ENCODE results near the gene TAF1L.
A peak's percentile ranks its signal among the peaks of the same experiment; 100 is the strongest.

Gene TAF1L

DNA sequence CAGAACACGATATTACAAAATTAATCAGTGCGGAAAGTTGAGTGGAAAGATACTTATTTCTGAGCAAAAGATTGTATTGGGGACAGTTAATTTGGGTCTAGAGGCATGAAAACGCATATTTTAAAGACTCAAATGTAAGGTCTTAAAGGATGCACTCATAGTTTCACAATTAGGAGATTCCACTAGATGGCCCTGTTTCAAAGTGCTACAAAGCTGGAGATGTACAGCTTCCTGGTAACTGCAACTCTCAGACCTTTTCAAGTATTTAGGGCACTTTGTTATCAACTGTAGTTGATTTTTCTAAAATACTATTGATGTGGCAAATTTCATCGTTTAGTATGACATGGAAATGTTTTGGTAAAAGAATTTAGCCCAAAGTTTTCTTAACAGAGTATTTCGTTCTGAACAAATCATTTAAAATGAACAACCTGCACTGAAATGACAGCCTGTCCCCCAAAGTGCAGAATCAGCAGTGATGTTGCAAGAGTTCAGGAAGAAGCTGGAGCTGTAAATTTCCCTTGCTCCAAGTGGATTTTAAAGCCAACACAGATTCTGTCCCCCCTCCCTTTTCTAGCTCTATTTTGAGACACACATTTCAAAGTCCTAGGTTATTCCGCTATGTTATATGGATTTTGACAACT, 46.3 kb downstream of the TAF1L start:
- H3K27me3 Mint-ChIP-seq (ENCODE audit: low read depth, poor library complexity) = peaks cover 20% of the 10 kb centered on the region
- no peak overlapping the region for H3K4me3 Mint-ChIP-seq
- H3K4me1 Mint-ChIP-seq = no peaks in the 10 kb centered on the region
- TF ChIP-seq, protein P1, sequence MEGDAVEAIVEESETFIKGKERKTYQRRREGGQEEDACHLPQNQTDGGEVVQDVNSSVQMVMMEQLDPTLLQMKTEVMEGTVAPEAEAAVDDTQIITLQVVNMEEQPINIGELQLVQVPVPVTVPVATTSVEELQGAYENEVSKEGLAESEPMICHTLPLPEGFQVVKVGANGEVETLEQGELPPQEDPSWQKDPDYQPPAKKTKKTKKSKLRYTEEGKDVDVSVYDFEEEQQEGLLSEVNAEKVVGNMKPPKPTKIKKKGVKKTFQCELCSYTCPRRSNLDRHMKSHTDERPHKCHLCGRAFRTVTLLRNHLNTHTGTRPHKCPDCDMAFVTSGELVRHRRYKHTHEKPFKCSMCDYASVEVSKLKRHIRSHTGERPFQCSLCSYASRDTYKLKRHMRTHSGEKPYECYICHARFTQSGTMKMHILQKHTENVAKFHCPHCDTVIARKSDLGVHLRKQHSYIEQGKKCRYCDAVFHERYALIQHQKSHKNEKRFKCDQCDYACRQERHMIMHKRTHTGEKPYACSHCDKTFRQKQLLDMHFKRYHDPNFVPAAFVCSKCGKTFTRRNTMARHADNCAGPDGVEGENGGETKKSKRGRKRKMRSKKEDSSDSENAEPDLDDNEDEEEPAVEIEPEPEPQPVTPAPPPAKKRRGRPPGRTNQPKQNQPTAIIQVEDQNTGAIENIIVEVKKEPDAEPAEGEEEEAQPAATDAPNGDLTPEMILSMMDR (IDR thresholded peaks at IDR 0.05) = peak; percentile 47
- no peaks in the 10 kb centered on the region for H3K36me3 Mint-ChIP-seq (ENCODE audit: low read depth)
- DNase-seq = no peak
- no peak overlapping the region for H3K27ac Mint-ChIP-seq
- peaks cover 10% of the 10 kb centered on the region for H3K9me3 Mint-ChIP-seq

DNA sequence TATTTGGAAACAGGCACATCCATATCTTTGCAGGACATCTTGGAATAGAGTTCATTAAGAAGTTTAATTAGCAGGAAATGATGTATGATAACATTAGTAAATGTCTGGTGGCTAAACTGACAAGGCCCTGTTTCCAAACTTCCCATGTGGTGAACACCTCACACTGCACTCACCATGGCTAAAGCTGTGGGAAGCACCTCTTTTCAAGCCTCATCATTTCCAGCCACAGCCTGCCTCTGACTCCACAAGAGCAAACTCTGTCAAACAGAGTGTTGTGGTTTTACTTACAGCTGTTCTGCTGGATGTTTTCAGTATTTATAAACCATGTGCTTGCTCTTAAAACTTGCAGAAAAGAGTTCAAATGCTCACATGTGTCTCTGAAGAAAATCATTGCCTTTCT, 47.6 kb downstream of the TAF1L start:
- Mint-ChIP-seq H3K36me3 (ENCODE audit: low read depth) (no peaks in the 10 kb centered on the region), H3K4me1 (no peaks in the 10 kb centered on the region), H3K27ac (no peak overlapping the region), H3K4me3 (no peak overlapping the region), H3K27me3 (ENCODE audit: low read depth, poor library complexity) (peaks cover 20% of the 10 kb centered on the region), H3K9me3 (peaks cover 10% of the 10 kb centered on the region)
- no peak for DNase-seq
- TF ChIP-seq, protein P1 (IDR thresholded peaks at IDR 0.05) = no peak

DNA sequence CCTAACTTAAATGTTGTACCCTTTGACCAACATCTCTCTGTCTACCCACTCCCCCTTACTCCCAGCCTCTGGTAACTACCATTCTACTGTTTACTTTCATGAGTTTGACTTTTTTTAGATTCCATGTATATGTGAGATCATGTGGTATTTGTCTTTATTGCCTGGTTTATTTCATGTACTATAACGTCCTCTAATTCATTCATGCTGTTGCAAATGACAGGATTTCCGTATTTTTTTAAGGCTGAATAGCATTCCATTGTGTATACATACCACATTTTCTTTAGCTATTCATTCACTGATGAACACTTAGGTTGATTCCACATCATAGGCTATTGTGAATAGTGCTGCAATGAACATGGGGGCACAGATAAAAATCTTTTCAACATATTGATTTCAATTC, 50.7 kb downstream of the TAF1L start:
- Mint-ChIP-seq H3K9me3 (peaks cover 10% of the 10 kb centered on the region), H3K4me1 (peaks cover 13% of the 10 kb centered on the region), H3K4me3 (no peak overlapping the region), H3K27ac (no peak overlapping the region), H3K36me3 (ENCODE audit: low read depth) (no peaks in the 10 kb centered on the region), H3K27me3 (ENCODE audit: low read depth, poor library complexity) (peaks cover 13% of the 10 kb centered on the region)
- TF ChIP-seq, protein P1 (IDR thresholded peaks at IDR 0.05) = no peak
- no peak for DNase-seq

DNA sequence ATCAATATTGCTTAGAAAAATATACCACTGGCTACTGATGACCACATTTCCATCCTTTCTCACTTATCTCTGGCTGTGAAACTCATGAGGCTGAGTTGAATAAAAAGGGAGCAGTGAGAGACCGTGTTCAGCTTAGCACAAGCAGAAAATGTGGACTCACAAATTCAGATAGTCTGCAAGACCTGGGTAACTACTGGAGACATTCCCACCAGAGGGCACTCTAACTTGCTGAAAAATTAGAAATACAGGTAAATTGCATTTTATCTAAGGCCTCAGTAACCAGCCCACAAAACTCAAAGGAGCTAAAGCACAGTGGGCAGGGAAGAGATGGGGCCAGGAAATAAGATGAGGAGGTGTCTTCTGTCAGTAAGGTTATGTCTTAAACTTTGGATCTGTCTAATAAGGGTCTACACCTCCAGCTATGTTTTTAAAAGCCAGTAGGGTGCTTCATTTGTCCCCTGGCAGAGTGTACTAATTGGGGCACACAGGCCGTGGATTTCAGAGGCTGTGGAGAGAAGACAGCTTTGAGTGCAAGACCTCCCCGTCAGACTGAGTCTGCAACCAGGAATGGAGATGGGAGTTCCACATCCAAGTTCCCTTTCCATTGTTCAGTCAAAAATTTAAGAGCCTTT, 53.8 kb downstream of the TAF1L start:
- peaks cover 19% of the 10 kb centered on the region for H3K4me1 Mint-ChIP-seq
- H3K27ac Mint-ChIP-seq = no peak overlapping the region
- H3K36me3 Mint-ChIP-seq (ENCODE audit: low read depth) = no peaks in the 10 kb centered on the region
- DNase-seq = peak; percentile 29
- peaks cover 33% of the 10 kb centered on the region for H3K27me3 Mint-ChIP-seq (ENCODE audit: low read depth, poor library complexity)
- H3K4me3 Mint-ChIP-seq = no peak overlapping the region
- TF ChIP-seq, protein P1 (IDR thresholded peaks at IDR 0.05) = peak; percentile 56
- peaks cover 10% of the 10 kb centered on the region for H3K9me3 Mint-ChIP-seq

DNA sequence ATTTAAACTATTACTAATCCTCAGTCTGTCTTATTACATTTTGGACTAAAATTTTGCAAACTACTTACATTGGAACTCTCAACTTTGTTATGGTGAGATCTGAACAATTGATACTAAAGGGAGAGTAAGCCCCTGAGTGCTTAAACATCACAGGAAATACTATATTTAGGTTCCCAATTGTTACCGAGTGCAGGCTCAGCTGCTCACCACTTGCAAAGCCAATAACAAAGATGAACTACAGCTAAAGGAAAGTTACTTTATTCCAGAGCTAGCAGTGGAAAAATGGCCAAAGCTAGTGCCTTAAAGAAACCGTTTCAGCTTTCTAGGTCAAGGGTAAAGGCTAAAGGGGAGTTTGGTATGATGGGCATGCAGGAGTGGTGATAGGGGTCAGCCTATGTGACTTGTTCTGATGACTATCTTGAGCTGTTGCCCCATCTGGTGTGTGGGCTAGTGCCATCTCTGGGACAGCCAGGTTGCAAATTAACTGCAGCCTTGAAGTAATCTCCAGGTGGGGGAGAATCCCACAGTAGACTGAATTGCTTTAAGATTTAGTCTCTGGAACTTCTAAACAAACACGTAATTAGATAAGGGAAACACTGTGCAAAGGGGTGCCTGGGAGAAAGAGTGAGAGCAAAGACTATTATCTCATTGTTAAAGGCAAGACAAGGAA, 54.7 kb downstream of the TAF1L start:
- Mint-ChIP-seq H3K27ac (no peak overlapping the region), H3K9me3 (peaks cover 5% of the 10 kb centered on the region), H3K4me1 (peaks cover 19% of the 10 kb centered on the region), H3K4me3 (peak overlapping the region; percentile 24), H3K27me3 (ENCODE audit: low read depth, poor library complexity) (peaks cover 34% of the 10 kb centered on the region), H3K36me3 (ENCODE audit: low read depth) (no peaks in the 10 kb centered on the region)
- TF ChIP-seq, protein P1 (IDR thresholded peaks at IDR 0.05) = no peak
- no peak for DNase-seq
